Vagina (tissue), 2 donors: ENCODE measurements around the gene DGKI.

Source experiments
- CTCF ChIP-seq, 3 experiments: fragments of 450-650 bp in 2 of 3; fragments of 200-600 bp in 1 of 3; sonication (generic) in 1 of 3; IDR thresholded peaks; one replicate each; pipeline ENCODE4 v1.5.1; 2017 to 2019; ENCODE audit warnings: antibody characterized with exemption in 3 of 3, mild to moderate bottlenecking in 2 of 3, moderate library complexity in 2 of 3
- POLR2A ChIP-seq, 2 donors: fragments of 450-650 bp; IDR thresholded peaks; one replicate each; pipeline ENCODE4 v1.6.1; 2017; ENCODE audit warnings: antibody characterized with exemption in 2 of 2, mild to moderate bottlenecking in 2 of 2, moderate library complexity in 2 of 2
- POLR2AphosphoS5 ChIP-seq, 2 donors: sonication (generic); formaldehyde crosslinking; IDR thresholded peaks; one replicate each; pipeline ENCODE4 v1.9.0; 2017; ENCODE audit warnings: antibody characterized with exemption in 2 of 2, mild to moderate bottlenecking in 2 of 2, low read depth in 1 of 2; ENCODE audit not compliant: insufficient read depth in 1 of 2

GRCh38 chr7:137475966-137476365 lies 370.8 kb downstream of the DGKI start:
- no peak for TF ChIP-seq CTCF (IDR thresholded peaks at IDR 0.05)
- TF ChIP-seq POLR2A (IDR thresholded peaks at IDR 0.05) = no peak
- no peak for TF ChIP-seq POLR2AphosphoS5 (IDR thresholded peaks at IDR 0.05; ENCODE audit: insufficient read depth in 1 of 2, low read depth in 1 of 2)
